ENCODE measurements around the gene RPTN. TPM values are rescaled to one million over a fixed set of nuclear protein-coding genes. Genes with fewer than 3 reads are reported as not detected.
A peak's percentile ranks its signal among the peaks of the same experiment; 100 is the strongest.
"Not testable (repeated sequence)": the region's sequence is repeated elsewhere in the genome, so short reads cannot be mapped to it uniquely, and the experiment has no call there.

Gene RPTN
- polyA plus RNA-seq, 3 donors = not detected

GRCh38 chr1:152167835-152168534 is 9.0 kb upstream of the RPTN start:
- DNase-seq (ENCODE audit: extremely low read depth in 1 of 11, low read depth in 9 of 11, low spot score in 4 of 11) = no peak

- no peak for DNase-seq (ENCODE audit: extremely low read depth in 1 of 11, low read depth in 9 of 11, low spot score in 4 of 11)
Observed at GRCh38 chr1:152166966-152167365, 7.9 kb upstream of the RPTN start.

- no peak for DNase-seq (ENCODE audit: extremely low read depth in 1 of 11, low read depth in 9 of 11, low spot score in 4 of 11)
Observed at GRCh38 chr1:152165286-152166077, 6.5 kb upstream of the RPTN start.

GRCh38 chr1:152164517-152165136 is 5.6 kb upstream of the RPTN start:
- DNase-seq (ENCODE audit: extremely low read depth in 1 of 11, low read depth in 9 of 11, low spot score in 4 of 11) = no peak

GRCh38 chr1:152162792-152163463 is 3.9 kb upstream of the RPTN start:
- peak in 1 of 11 donors; percentile 7 for DNase-seq (ENCODE audit: extremely low read depth in 1 of 11, low read depth in 9 of 11, low spot score in 4 of 11)

GRCh38 chr1:152160576-152160975 is 1.5 kb upstream of the RPTN start:
- DNase-seq (ENCODE audit: extremely low read depth in 1 of 11, low read depth in 9 of 11, low spot score in 4 of 11) = no peak

- DNase-seq (ENCODE audit: extremely low read depth in 1 of 11, low read depth in 9 of 11, low spot score in 4 of 11) = no peak
Observed at GRCh38 chr1:152153996-152154395, 5.0 kb downstream of the RPTN start.

- no peak for DNase-seq (ENCODE audit: extremely low read depth in 1 of 11, low read depth in 9 of 11, low spot score in 4 of 11)
Observed at GRCh38 chr1:152151646-152152045, 7.4 kb downstream of the RPTN start.

- DNase-seq (ENCODE audit: extremely low read depth in 1 of 11, low read depth in 9 of 11, low spot score in 4 of 11) = no peak
Observed at GRCh38 chr1:152148981-152149380, 10.0 kb downstream of the RPTN start.

- no peak for DNase-seq (ENCODE audit: extremely low read depth in 1 of 11, low read depth in 9 of 11, low spot score in 4 of 11)
Observed at GRCh38 chr1:152148051-152148450, 11.0 kb downstream of the RPTN start.

GRCh38 chr1:152145769-152146168 is 13.3 kb downstream of the RPTN start:
- no peak for DNase-seq (ENCODE audit: extremely low read depth in 1 of 11, low read depth in 9 of 11, low spot score in 4 of 11)

GRCh38 chr1:152144674-152145183 is 14.3 kb downstream of the RPTN start:
- not testable (repeated sequence) for DNase-seq (ENCODE audit: extremely low read depth in 1 of 11, low read depth in 9 of 11, low spot score in 4 of 11)

GRCh38 chr1:152143150-152143887 is 15.7 kb downstream of the RPTN start:
- no peak for DNase-seq (ENCODE audit: extremely low read depth in 1 of 11, low read depth in 9 of 11, low spot score in 4 of 11)

GRCh38 chr1:152141971-152142584 is 16.9 kb downstream of the RPTN start:
- peak in 10 of 11 donors; percentile 15 to 71 (median 44) for DNase-seq (ENCODE audit: extremely low read depth in 1 of 11, low read depth in 9 of 11, low spot score in 4 of 11)

- DNase-seq (ENCODE audit: extremely low read depth in 1 of 11, low read depth in 9 of 11, low spot score in 4 of 11) = no peak
Observed at GRCh38 chr1:152137215-152137614, 21.8 kb downstream of the RPTN start.

GRCh38 chr1:152130186-152130585 is 28.8 kb downstream of the RPTN start:
- no peak for DNase-seq (ENCODE audit: extremely low read depth in 1 of 11, low read depth in 9 of 11, low spot score in 4 of 11)

- DNase-seq (ENCODE audit: extremely low read depth in 1 of 11, low read depth in 9 of 11, low spot score in 4 of 11) = no peak
Observed at GRCh38 chr1:152127673-152128072, 31.4 kb downstream of the RPTN start.

GRCh38 chr1:152125834-152126443 is 33.1 kb downstream of the RPTN start:
- no peak for DNase-seq (ENCODE audit: extremely low read depth in 1 of 11, low read depth in 9 of 11, low spot score in 4 of 11)
